HCT116 (cell line): ENCODE results near the gene C4orf17. TPM values are rescaled to one million over a fixed set of nuclear protein-coding genes. Genes with fewer than 3 reads are reported as not detected.

Source experiments
- ATAC-seq: fragments of 200-7000 bp; cut with Tn5 transposase; 2 replicates; pipeline ENCODE4 v1.9.1; 2020; ENCODE audit warnings: mild to moderate bottlenecking, moderate library complexity
- BruUV-seq: library from RNA; stranded (reverse); fragments of 400-500 nt; replicated peaks from 2 replicates; lab custom pipeline; 2021; lab: Mats Ljungman, UMichigan
- CTCF ChIA-PET: fragments of 300-600 bp; sonication (Branson Sonifier 250); formaldehyde crosslinking; loops from one replicate; lab custom pipeline; 2021; ENCODE audit warnings: antibody characterized with exemption; lab: Charles Lee
- POLR2A ChIA-PET: fragments of 300-600, 350-600 bp; sonication (Branson Sonifier 250); formaldehyde crosslinking; loops from one replicate; lab custom pipeline; 2021; ENCODE audit warnings: antibody characterized with exemption; lab: Charles Lee
- RAD21 ChIA-PET, 2 experiments: fragments of 300-600 bp; sonication (Branson Sonifier 250); formaldehyde crosslinking; loops; one replicate each; lab custom pipeline; 2023; ENCODE audit warnings: low total read pairs in 2 of 2; ENCODE audit not compliant: uncharacterized antibody in 2 of 2, unreplicated experiment in 2 of 2, low non-redundant PET in 1 of 2; lab: Charles Lee
- DNase-seq: peaks from one replicate; pipeline ENCODE4 v3.0.0-alpha.2; 2010; ENCODE audit warnings: low read depth, low spot score
- H2AFZ ChIP-seq: fragments of 200-600 bp; shearing (Covaris generic), sonication (generic); 2 replicates; pipeline ENCODE4 v1.6.1; 2017; ENCODE audit warnings: low read depth, mixed run types, mixed read lengths, antibody characterized with exemption, low read length; ENCODE audit not compliant: poor library complexity, severe bottlenecking
- H3K27ac ChIP-seq: 2 replicates; pipeline ENCODE4 v1.5.1; 2012; ENCODE audit warnings: low read depth, low read length
- H3K27me3 ChIP-seq: fragments of 200-600 bp; sonication (generic); 2 replicates; pipeline ENCODE4 v1.6.1; 2016; ENCODE audit warnings: mixed run types, low read length, mixed read lengths; ENCODE audit not compliant: insufficient read depth
- H3K36me3 ChIP-seq, 2 experiments: fragments of 200-500 bp in 1 of 2; fragments of 200-600 bp in 1 of 2; sonication (Bioruptor generic) in 1 of 2; sonication (generic) in 1 of 2; 2 replicates each; pipeline versions ENCODE4 v1.5.1 to v1.6.1; 2014 to 2016; ENCODE audit warnings: low read length in 2 of 2, inconsistent platforms in 1 of 2, mixed read lengths in 1 of 2, mixed run types in 1 of 2; ENCODE audit not compliant: insufficient read depth in 2 of 2, control insufficient read depth in 1 of 2
- H3K4me1 ChIP-seq, 2 experiments: fragments of 200-600 bp in 1 of 2; sonication (generic) in 1 of 2; 2 replicates each; pipeline versions ENCODE4 v1.5.1 to v1.6.1; 2012 to 2017; ENCODE audit warnings: low read length in 2 of 2, inconsistent platforms in 1 of 2, mild to moderate bottlenecking in 1 of 2, mixed read lengths in 1 of 2, mixed run types in 1 of 2, moderate library complexity in 1 of 2; ENCODE audit not compliant: insufficient read depth in 2 of 2, control insufficient read depth in 1 of 2
- H3K4me2 ChIP-seq: fragments of 200-600 bp; sonication (generic); 2 replicates; pipeline ENCODE4 v1.6.1; 2017; ENCODE audit warnings: mixed run types, low read length, mixed read lengths
- H3K4me3 ChIP-seq, 2 experiments: fragments of 200-600 bp in 1 of 2; sonication (generic) in 1 of 2; replicated peaks in 1 of 2; 2 replicates each; pipeline ENCODE4 v1.5.1; 2011 to 2016; ENCODE audit warnings: low read length in 2 of 2, control low read depth in 1 of 2, low read depth in 1 of 2, mild to moderate bottlenecking in 1 of 2, mixed read lengths in 1 of 2, mixed run types in 1 of 2
- H3K79me2 ChIP-seq: fragments of 200-600 bp; sonication (generic); 2 replicates; pipeline ENCODE4 v1.6.1; 2017; ENCODE audit warnings: mild to moderate bottlenecking, mixed run types, low read length, moderate library complexity, mixed read lengths; ENCODE audit not compliant: insufficient read depth
- H3K9ac ChIP-seq: fragments of 200-600 bp; sonication (generic); 2 replicates; pipeline ENCODE4 v1.6.1; 2016; ENCODE audit warnings: low read length, mixed read lengths
- H3K9me2 ChIP-seq: fragments of 200-600 bp; sonication (generic), shearing (Covaris generic); 2 replicates; pipeline ENCODE4 v1.6.1; 2017; ENCODE audit warnings: mixed run types, mild to moderate bottlenecking, moderate library complexity; ENCODE audit not compliant: insufficient read depth
- H3K9me3 ChIP-seq, 2 experiments: fragments of 200-500 bp in 1 of 2; fragments of 200-600 bp in 1 of 2; sonication (Bioruptor generic) in 1 of 2; sonication (generic) in 1 of 2; 2 replicates each; pipeline ENCODE4 v1.6.1; 2014 to 2017; ENCODE audit warnings: low read length in 2 of 2, mixed read lengths in 2 of 2, inconsistent platforms in 1 of 2, low read depth in 1 of 2, mild to moderate bottlenecking in 1 of 2, mixed run types in 1 of 2, moderate library complexity in 1 of 2; ENCODE audit not compliant: control insufficient read depth in 1 of 2, insufficient read depth in 1 of 2
- H4K20me1 ChIP-seq: fragments of 200-600 bp; sonication (generic), shearing (Covaris generic); 2 replicates; pipeline ENCODE4 v1.6.1; 2017; ENCODE audit warnings: mixed run types, mild to moderate bottlenecking, moderate library complexity; ENCODE audit not compliant: insufficient read depth
- ATF3 ChIP-seq: IDR thresholded peaks from 2 replicates; pipeline ENCODE4 v1.6.1; 2012
- CBX3 ChIP-seq: IDR thresholded peaks from 2 replicates; pipeline ENCODE4 v1.6.1; 2012; ENCODE audit warnings: low read depth
- ELF1 ChIP-seq: IDR thresholded peaks from 2 replicates; pipeline ENCODE4 v1.6.1; 2012; ENCODE audit warnings: low read depth, borderline replicate concordance
- FOSL1 ChIP-seq: IDR thresholded peaks from 2 replicates; pipeline ENCODE4 v1.6.1; 2012; ENCODE audit warnings: low read depth
- JUND ChIP-seq: IDR thresholded peaks from 2 replicates; pipeline ENCODE4 v1.6.1; 2012
- POLR2A ChIP-seq: IDR thresholded peaks from 2 replicates; pipeline ENCODE4 v1.7.0; 2011; ENCODE audit warnings: borderline replicate concordance; ENCODE audit not compliant: insufficient read depth, insufficient read length; ENCODE audit errors: extremely low read depth
- POLR2AphosphoS5 ChIP-seq: IDR thresholded peaks from 2 replicates; pipeline ENCODE4 v1.6.1; 2011; ENCODE audit warnings: mild to moderate bottlenecking, low read depth, low read length, moderate library complexity
- RAD21 ChIP-seq: IDR thresholded peaks from 2 replicates; pipeline ENCODE4 v1.6.1; 2012; ENCODE audit warnings: low read depth, mild to moderate bottlenecking
- SP1 ChIP-seq: IDR thresholded peaks from 2 replicates; pipeline ENCODE4 v1.6.1; 2012; ENCODE audit warnings: low read depth
- SRF ChIP-seq: IDR thresholded peaks from 2 replicates; pipeline ENCODE4 v1.6.1; 2012; ENCODE audit warnings: low read depth
- TCF7L2 ChIP-seq: IDR thresholded peaks from 2 replicates; pipeline ENCODE4 v1.7.0; 2011; ENCODE audit warnings: borderline replicate concordance, inconsistent platforms; ENCODE audit not compliant: insufficient read depth, insufficient read length; ENCODE audit errors: extremely low read depth
- ZBTB33 ChIP-seq: IDR thresholded peaks from 2 replicates; pipeline ENCODE4 v1.6.1; 2011; ENCODE audit warnings: mild to moderate bottlenecking, low read length, moderate library complexity; ENCODE audit not compliant: insufficient replicate concordance; ENCODE audit errors: extremely low read depth
- ZNF274 ChIP-seq: fragments of 200-500 bp; sonication (Bioruptor generic); IDR thresholded peaks from 2 replicates; pipeline ENCODE4 v1.6.1; 2014; ENCODE audit warnings: mild to moderate bottlenecking, low read depth, low read length, inconsistent platforms
- intact Hi-C: fragments of 100-400 bp; cut with micrococcal nuclease; formaldehyde crosslinking; loops from 2 replicates; pipeline ENCODE4 v1.10.0; 2022
- total RNA-seq: library from RNA; stranded (reverse); gene quantifications from one replicate; pipeline ENCODE4 v1.2.1, GENCODE V29; 2021; ENCODE audit not compliant: unreplicated experiment

The C4orf17 gene
- total RNA-seq, 1 experiment from 2014 or later, result not detected

GRCh38 chr4:99574530-99575324 lies 63.9 kb downstream of the C4orf17 start, which contains the start of gene MTTP:
MTTP (plus strand) TSS chr4:99574824; CDS start chr4:99574910, 86 bp downstream.
- Histone ChIP-seq H3K79me2 (no peaks in the 10 kb centered on the region), H3K27ac (no peak within 1 kb of the TSS), H3K4me3 (no peak within 1 kb of the TSS), H3K27me3 (no peaks in the 10 kb centered on the region), H3K9ac (no peak within 1 kb of the TSS), H3K9me2 (no peaks in the 10 kb centered on the region), H3K4me1 (no peaks in the 10 kb centered on the region), H4K20me1 (no peaks in the 10 kb centered on the region), H3K36me3 (no peaks in the 10 kb centered on the region), H3K4me2 (no peak within 1 kb of the TSS), H2AFZ (no peak within 1 kb of the TSS), H3K9me3 (no peaks in the 10 kb centered on the region)
- intact Hi-C loops, result no loop called here
- no peak for ATAC-seq
- no TSS peak for BruUV-seq
- ChIA-PET CTCF (no interaction called here), POLR2A (no interaction called here), RAD21 (no interaction called here)
- no peak for TF ChIP-seq FOSL1
- no peak for TF ChIP-seq SP1
- TF ChIP-seq ZNF274, result no peak
- TF ChIP-seq POLR2A, result no peak
- no peak for TF ChIP-seq TCF7L2
- no peak for DNase-seq

DNA sequence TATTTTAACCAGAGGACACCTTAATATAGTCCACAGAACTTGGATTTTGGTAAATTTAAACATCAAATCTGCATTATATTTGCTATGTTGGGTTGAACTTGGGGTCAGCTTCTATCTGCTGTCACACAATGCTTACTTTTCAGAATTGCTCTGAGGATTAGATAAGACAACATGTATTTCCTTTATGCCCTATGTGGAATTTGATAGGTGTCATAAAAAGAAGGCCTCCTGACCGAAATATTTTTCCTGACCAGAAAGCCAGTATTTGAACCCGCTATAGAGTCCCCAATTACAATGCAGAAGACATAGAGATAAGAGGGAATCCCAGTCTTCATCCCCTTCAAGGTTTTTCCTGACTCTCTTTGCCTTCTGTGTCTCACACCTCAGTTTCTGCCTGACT lies 67.9 kb downstream of the C4orf17 start:
- Histone ChIP-seq H3K4me2 (no peak overlapping the region), H3K27ac (no peak overlapping the region), H3K79me2 (no peaks in the 10 kb centered on the region), H2AFZ (no peak overlapping the region), H3K4me3 (no peak overlapping the region), H3K9ac (no peak overlapping the region), H3K27me3 (no peaks in the 10 kb centered on the region), H3K36me3 (no peaks in the 10 kb centered on the region), H3K4me1 (no peaks in the 10 kb centered on the region), H3K9me3 (no peaks in the 10 kb centered on the region), H3K9me2 (no peaks in the 10 kb centered on the region), H4K20me1 (no peaks in the 10 kb centered on the region)
- no peak for DNase-seq
- ATAC-seq, result no peak
- BruUV-seq, result no TSS peak
- ChIA-PET RAD21 (no interaction called here), CTCF (no interaction called here), POLR2A (no interaction called here)
- intact Hi-C loops, result no loop called here
- TF ChIP-seq ELF1 (no peak), JUND (no peak), SP1 (no peak), CBX3 (no peak), TCF7L2 (no peak), RAD21 (no peak), FOSL1 (no peak), ZBTB33 (no peak), SRF (no peak), ATF3 (no peak), POLR2AphosphoS5 (no peak)
